BLaER1 treated with 17β-estradiol and CSF1 and Interleukin-3, amounts not matched to agents 10 nM and 100 nM (cell line): ENCODE measurements around the gene PRKCB.

ENCODE experiments used
- H3K27ac ChIP-seq, 11 experiments: shearing (Covaris generic); formaldehyde crosslinking; 2 replicates each; pipeline ENCODE4 v1.8.1; 2022
- H3K27me3 ChIP-seq, 11 experiments: shearing (Covaris generic); formaldehyde crosslinking; 2 replicates each; pipeline ENCODE4 v1.8.1; 2022
- H3K36me3 ChIP-seq, 11 experiments: shearing (Covaris generic); formaldehyde crosslinking; 2 replicates each; pipeline ENCODE4 v1.8.1; 2022
- H3K4me1 ChIP-seq, 10 experiments: shearing (Covaris generic); formaldehyde crosslinking; 2 replicates each; pipeline ENCODE4 v1.8.1; 2022
- H3K4me2 ChIP-seq, 11 experiments: shearing (Covaris generic); formaldehyde crosslinking; 2 replicates each; pipeline ENCODE4 v1.8.1; 2022
- H3K4me3 ChIP-seq, 10 experiments: shearing (Covaris generic); formaldehyde crosslinking; 2 replicates each; pipeline ENCODE4 v1.8.1; 2022
- H3K9ac ChIP-seq, 11 experiments: shearing (Covaris generic); formaldehyde crosslinking; 2 replicates each; pipeline ENCODE4 v1.8.1; 2022
- H3K9me3 ChIP-seq, 11 experiments: shearing (Covaris generic); formaldehyde crosslinking; replicated peaks in 1 of 11; 2 replicates each; pipeline ENCODE4 v1.8.1; 2022
- H4K20me1 ChIP-seq, 11 experiments: shearing (Covaris generic); formaldehyde crosslinking; 2 replicates each; pipeline ENCODE4 v1.8.1; 2022
- Cebpa-rat ChIP-seq, 11 experiments: shearing (Covaris generic); IDR thresholded peaks; 2 replicates each; pipeline ENCODE4 v1.8.1; 2022

The PRKCB gene

DNA sequence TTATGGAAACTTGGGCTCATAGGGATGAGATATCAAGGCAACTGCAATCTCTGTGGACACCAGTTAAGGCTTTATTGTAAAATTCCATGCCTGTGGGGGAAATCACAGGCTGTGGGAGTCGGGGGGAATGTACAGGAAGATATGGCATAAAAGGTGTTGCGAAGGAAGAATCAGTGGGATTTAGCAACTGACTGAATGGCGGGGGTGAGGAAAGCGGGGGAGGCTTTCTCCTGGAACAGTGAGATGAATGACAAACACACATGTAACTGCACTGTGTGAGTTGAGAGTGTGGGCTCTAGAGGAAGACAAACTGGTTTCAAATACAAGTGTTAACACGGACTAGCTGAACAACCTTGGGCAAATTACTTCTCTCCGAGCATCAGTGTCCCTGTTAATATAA, 143.7 kb downstream of the PRKCB start:
- H3K4me3 ChIP-seq, result no peak overlapping the region
- H3K27me3 ChIP-seq, result no peaks in the 10 kb centered on the region
- H3K36me3 ChIP-seq, result peaks cover 0 to 45% (median 0%) of the 10 kb centered on the region in 11 experiments; a peak in 6 of 22 replicates
- TF ChIP-seq Cebpa-rat (IDR thresholded peaks at IDR 0.05), result no peak
- H3K4me2 ChIP-seq, result no peak overlapping the region
- H3K9me3 ChIP-seq, result peaks cover 0 to 8% (median 0%) of the 10 kb centered on the region in 11 experiments; a peak in 2 of 22 replicates
- peaks cover 10 to 29% (median 15%) of the 10 kb centered on the region in 10 experiments; a peak in 19 of 20 replicates for H3K4me1 ChIP-seq
- H4K20me1 ChIP-seq, result peaks cover 0 to 88% (median 42%) of the 10 kb centered on the region in 11 experiments; a peak in 16 of 22 replicates
- no peak overlapping the region for H3K9ac ChIP-seq
- no peak overlapping the region for H3K27ac ChIP-seq

DNA sequence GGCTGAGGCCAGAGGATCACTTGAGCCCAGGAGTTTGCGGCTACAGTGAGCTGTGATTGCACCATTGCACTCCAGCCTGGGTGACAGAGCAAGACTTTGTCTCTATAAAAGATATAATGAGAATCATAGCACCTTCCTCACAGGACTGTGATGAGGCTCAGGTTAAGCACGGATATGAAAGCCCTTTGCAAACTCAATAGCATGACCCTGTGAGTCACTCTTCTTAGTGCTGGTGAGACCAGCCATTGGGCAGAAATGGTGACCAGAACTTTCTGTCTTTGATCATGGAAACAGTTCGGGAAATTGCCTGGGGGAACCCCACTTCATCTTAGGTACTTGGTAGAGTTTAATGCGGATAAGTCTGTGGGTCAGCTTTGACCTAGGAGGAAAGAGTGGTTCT, 144.2 kb downstream of the PRKCB start:
- peaks cover 0 to 8% (median 0%) of the 10 kb centered on the region in 11 experiments; a peak in 2 of 22 replicates for H3K9me3 ChIP-seq
- H3K4me3 ChIP-seq, result no peak overlapping the region
- H3K9ac ChIP-seq, result no peak overlapping the region
- no peak overlapping the region for H3K27ac ChIP-seq
- no peak overlapping the region for H3K4me2 ChIP-seq
- peaks cover 0 to 87% (median 37%) of the 10 kb centered on the region in 11 experiments; a peak in 16 of 22 replicates for H4K20me1 ChIP-seq
- no peak for TF ChIP-seq Cebpa-rat (IDR thresholded peaks at IDR 0.05)
- H3K36me3 ChIP-seq, result peaks cover 0 to 44% (median 0%) of the 10 kb centered on the region in 11 experiments; a peak in 6 of 22 replicates
- H3K27me3 ChIP-seq, result no peaks in the 10 kb centered on the region
- H3K4me1 ChIP-seq, result peaks cover 10 to 29% (median 15%) of the 10 kb centered on the region in 10 experiments; a peak in 19 of 20 replicates

DNA sequence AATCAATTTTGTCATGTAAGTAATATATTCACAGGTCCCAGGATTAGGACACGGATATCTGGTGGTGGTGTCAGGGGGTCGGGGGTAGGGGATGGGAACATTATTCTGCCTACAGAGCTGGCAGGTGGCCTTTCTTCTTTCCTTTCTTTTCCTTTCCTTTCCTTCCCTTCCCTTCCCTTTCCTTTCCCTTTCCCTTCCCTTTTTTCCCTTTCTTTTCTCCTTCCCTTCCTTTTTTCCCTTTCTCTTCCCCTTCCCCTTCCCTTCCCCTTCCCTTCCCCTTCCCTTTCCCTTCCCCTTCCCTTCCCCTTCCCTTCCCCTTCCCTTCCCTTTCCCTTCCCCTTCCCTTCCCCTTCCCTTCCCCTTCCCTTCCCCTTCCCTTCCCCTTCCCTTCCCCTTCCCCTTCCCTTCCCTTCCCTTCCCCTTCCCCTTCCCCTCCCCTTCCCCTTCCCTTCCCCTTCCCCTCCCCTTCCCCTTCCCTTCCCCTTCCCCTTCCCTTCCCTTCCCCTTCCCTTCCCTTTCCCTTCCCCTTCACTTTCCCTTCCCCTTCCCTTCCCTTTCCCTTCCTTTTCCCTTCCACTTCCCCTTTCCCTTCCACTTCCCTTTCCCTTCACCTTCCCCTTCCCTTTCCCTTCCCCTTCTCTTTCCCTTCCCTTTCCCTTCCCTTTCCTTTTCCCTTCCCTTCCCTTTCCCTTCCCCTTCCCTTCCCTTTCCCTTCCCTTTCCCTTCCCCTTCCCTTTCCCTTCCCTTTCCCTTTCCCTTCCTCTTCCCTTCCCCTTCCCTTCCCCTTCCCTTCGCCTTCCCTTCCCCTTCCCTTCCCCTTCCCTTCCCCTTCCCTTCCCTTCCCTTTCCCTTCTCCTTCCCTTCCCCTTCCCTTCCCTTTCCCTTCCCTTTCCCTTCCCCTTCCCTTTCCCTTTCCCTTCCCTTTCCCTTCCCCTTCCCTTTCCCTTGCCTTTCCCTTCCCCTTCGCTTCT, 145.9 kb downstream of the PRKCB start:
- no peak overlapping the region for H3K4me2 ChIP-seq
- H3K9ac ChIP-seq, result no peak overlapping the region
- no peak overlapping the region for H3K4me3 ChIP-seq
- peaks cover 0 to 48% (median 0%) of the 10 kb centered on the region in 11 experiments; a peak in 8 of 22 replicates for H3K36me3 ChIP-seq
- peaks cover 0 to 13% (median 0%) of the 10 kb centered on the region in 11 experiments; a peak in 6 of 22 replicates for H3K9me3 ChIP-seq
- H4K20me1 ChIP-seq, result peaks cover 0 to 86% (median 24%) of the 10 kb centered on the region in 11 experiments; a peak in 14 of 22 replicates
- no peaks in the 10 kb centered on the region for H3K27me3 ChIP-seq
- no peak for TF ChIP-seq Cebpa-rat (IDR thresholded peaks at IDR 0.05)
- no peak overlapping the region for H3K27ac ChIP-seq
- peaks cover 1 to 12% (median 9%) of the 10 kb centered on the region in 10 experiments; a peak in 19 of 20 replicates for H3K4me1 ChIP-seq

DNA sequence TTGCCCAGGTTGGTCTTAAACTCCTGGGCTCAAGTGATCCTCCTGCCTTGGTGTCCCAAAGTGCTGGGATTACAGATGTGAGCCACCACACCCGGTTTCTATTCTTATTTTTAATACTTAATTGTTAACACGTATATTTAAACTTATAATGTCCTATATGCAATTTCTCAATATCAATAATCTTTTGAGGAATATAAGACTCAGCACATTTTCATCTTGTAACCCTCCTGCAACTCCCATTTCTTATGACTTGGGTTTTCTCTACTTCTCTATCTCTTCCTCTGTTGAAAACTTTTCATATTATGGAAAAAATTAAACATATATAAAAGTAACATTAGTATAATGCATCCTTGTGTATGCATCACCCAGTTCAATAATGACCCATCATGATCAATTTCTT, 150.7 kb downstream of the PRKCB start:
- Histone ChIP-seq H3K27me3 (no peaks in the 10 kb centered on the region), H3K27ac (no peak overlapping the region), H3K4me2 (peak overlapping the region in 1 of 11 experiments; percentile 9; a peak in 1 of 22 replicates), H3K9ac (no peak overlapping the region), H4K20me1 (peaks cover 0 to 71% (median 0%) of the 10 kb centered on the region in 11 experiments; a peak in 6 of 22 replicates), H3K4me1 (peaks cover 0 to 31% (median 21%) of the 10 kb centered on the region in 10 experiments; a peak in 16 of 20 replicates), H3K9me3 (peaks cover 0 to 20% (median 6%) of the 10 kb centered on the region in 11 experiments; a peak in 11 of 22 replicates), H3K36me3 (peaks cover 0 to 66% (median 5%) of the 10 kb centered on the region in 11 experiments; a peak in 10 of 22 replicates), H3K4me3 (no peak overlapping the region)
- TF ChIP-seq Cebpa-rat (IDR thresholded peaks at IDR 0.05), result no peak

DNA sequence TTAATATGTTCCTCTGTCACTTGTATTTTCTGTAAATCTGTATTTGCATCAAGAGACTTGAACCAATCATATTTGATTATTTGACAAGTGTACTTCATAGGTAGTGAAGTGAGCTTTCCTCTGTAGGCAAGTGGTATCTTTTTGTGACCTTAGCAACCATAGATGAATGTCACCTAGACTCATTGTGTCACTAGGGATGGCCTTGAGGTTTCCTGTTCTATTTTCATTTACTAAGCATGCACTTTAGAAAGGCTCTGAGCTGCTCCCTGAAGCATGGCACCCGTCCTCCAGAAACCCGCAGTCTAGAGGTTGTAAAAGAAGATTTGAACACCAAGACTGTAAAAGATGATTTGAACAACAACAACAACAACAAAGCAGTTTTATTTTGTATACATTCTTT, 151.7 kb downstream of the PRKCB start:
- Histone ChIP-seq H3K9me3 (peaks cover 0 to 26% (median 10%) of the 10 kb centered on the region in 11 experiments; a peak in 11 of 22 replicates), H3K27ac (peak overlapping the region in 2 of 11 experiments; percentile 8 to 21; a peak in 1 of 22 replicates), H3K27me3 (no peaks in the 10 kb centered on the region), H3K9ac (no peak overlapping the region), H3K4me3 (no peak overlapping the region; a peak in 1 of 20 replicates), H4K20me1 (peaks cover 0 to 79% (median 0%) of the 10 kb centered on the region in 11 experiments; a peak in 6 of 22 replicates), H3K4me2 (peak overlapping the region in 9 of 11 experiments; percentile 22 to 83 (median 68); a peak in 18 of 22 replicates), H3K36me3 (peaks cover 0 to 76% (median 5%) of the 10 kb centered on the region in 11 experiments; a peak in 10 of 22 replicates), H3K4me1 (peaks cover 0 to 31% (median 21%) of the 10 kb centered on the region in 10 experiments; a peak in 16 of 20 replicates)
- TF ChIP-seq Cebpa-rat (IDR thresholded peaks at IDR 0.05), result no peak

DNA sequence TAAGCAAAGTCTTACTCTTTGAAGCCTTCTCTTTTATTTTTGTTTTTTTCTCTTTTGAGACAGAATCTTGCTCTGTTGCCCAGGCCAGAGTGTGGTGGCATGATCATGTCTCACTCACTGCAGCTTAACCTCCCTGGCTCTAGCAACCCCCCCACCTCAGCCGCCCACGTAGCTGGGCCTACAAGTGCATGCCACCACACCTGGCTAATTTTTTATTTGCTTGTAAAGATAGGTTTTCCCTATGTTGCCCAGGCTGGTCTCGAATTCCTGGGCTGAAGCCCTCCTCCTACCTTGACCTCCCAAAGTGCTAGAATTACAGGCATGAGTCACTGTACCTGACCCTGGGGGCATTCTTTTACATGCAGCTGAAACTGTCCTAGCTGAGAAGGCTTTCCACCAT, 154.7 kb downstream of the PRKCB start:
- peaks cover 0 to 30% (median 10%) of the 10 kb centered on the region in 11 experiments; a peak in 11 of 22 replicates for H3K9me3 ChIP-seq
- H3K36me3 ChIP-seq, result peaks cover 0 to 96% (median 5%) of the 10 kb centered on the region in 11 experiments; a peak in 10 of 22 replicates
- no peak overlapping the region for H3K27ac ChIP-seq
- no peak overlapping the region for H3K4me3 ChIP-seq
- peaks cover 0 to 78% (median 0%) of the 10 kb centered on the region in 11 experiments; a peak in 5 of 22 replicates for H4K20me1 ChIP-seq
- no peak overlapping the region for H3K9ac ChIP-seq
- H3K27me3 ChIP-seq, result no peaks in the 10 kb centered on the region
- no peak for TF ChIP-seq Cebpa-rat (IDR thresholded peaks at IDR 0.05)
- H3K4me1 ChIP-seq, result peaks cover 0 to 31% (median 21%) of the 10 kb centered on the region in 10 experiments; a peak in 16 of 20 replicates
- no peak overlapping the region for H3K4me2 ChIP-seq

DNA sequence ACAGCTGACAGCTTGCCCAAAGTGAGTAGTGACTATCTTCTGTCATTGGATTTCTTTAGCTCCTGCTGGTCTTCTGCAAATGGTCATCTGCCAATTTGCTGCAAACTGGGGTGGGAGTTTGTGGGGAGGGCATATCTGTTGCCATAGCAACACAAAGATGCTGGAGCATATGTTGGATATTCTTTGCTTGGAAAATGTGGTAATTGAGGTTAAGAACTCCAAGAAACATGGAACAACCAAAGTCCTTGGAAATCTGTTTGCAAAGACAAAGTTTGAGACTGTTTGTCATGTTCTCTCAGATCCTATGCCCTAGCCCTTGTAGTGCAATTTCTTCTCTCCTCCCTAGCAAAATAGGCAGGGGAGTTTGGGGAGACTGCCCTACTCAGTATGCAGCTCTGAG, 155.3 kb downstream of the PRKCB start:
- Histone ChIP-seq H3K9me3 (peaks cover 0 to 30% (median 10%) of the 10 kb centered on the region in 11 experiments; a peak in 11 of 22 replicates), H3K4me2 (no peak overlapping the region), H3K4me3 (no peak overlapping the region), H3K4me1 (peaks cover 0 to 29% (median 21%) of the 10 kb centered on the region in 10 experiments; a peak in 16 of 20 replicates), H3K36me3 (peaks cover 0 to 96% (median 5%) of the 10 kb centered on the region in 11 experiments; a peak in 10 of 22 replicates), H3K9ac (no peak overlapping the region), H3K27me3 (no peaks in the 10 kb centered on the region), H3K27ac (no peak overlapping the region), H4K20me1 (peaks cover 0 to 75% (median 0%) of the 10 kb centered on the region in 11 experiments; a peak in 5 of 22 replicates)
- no peak for TF ChIP-seq Cebpa-rat (IDR thresholded peaks at IDR 0.05)

DNA sequence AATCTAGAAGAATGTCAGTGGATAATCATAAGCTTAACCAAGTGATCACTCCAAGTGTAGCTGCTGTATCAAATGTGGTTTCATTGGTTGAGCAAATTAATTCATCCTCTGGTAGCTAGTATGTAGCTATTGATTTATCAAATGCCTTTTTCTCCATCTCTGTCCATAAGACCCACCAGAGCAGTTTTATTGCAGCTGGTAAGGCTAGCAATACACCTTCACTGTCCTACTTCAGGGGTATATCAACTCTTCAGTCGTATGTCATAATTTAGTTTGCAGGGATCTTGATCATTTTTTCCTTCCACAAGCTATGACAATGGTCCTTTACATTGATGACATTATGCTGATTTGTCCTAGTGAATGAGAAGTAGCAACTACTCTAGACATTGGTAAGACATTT, 158.8 kb downstream of the PRKCB start:
- H3K4me1 ChIP-seq, result no peaks in the 10 kb centered on the region
- no peak overlapping the region for H3K4me2 ChIP-seq
- no peak for TF ChIP-seq Cebpa-rat (IDR thresholded peaks at IDR 0.05)
- no peak overlapping the region for H3K27ac ChIP-seq
- no peak overlapping the region for H3K4me3 ChIP-seq
- H3K27me3 ChIP-seq, result no peaks in the 10 kb centered on the region
- no peak overlapping the region for H3K9ac ChIP-seq
- peaks cover 0 to 27% (median 6%) of the 10 kb centered on the region in 11 experiments; a peak in 10 of 22 replicates for H3K9me3 ChIP-seq
- peaks cover 0 to 100% (median 3%) of the 10 kb centered on the region in 11 experiments; a peak in 11 of 22 replicates for H3K36me3 ChIP-seq
- peaks cover 0 to 79% (median 0%) of the 10 kb centered on the region in 11 experiments; a peak in 7 of 22 replicates for H4K20me1 ChIP-seq
